Mesendoderm (in vitro differentiated cells): Measurements from ENCODE around the gene RREB1.

Experiments used
- DNase-seq: peaks from one replicate; pipeline ENCODE4 v3.0.0; 2013
- H2AK5ac ChIP-seq: 2 replicates; pipeline ENCODE4 v1.6.1; 2013; ENCODE audit warnings: low read length, inconsistent platforms
- H2BK120ac ChIP-seq: 2 replicates; pipeline ENCODE4 v1.6.1; 2013; ENCODE audit warnings: low read depth, mild to moderate bottlenecking, low read length, moderate library complexity, mixed read lengths
- H2BK15ac ChIP-seq: replicated peaks from 2 replicates; pipeline ENCODE4 v1.6.1; 2013; ENCODE audit warnings: low read depth, mild to moderate bottlenecking, moderate library complexity
- H2BK5ac ChIP-seq: 2 replicates; pipeline ENCODE4 v1.6.1; 2013; ENCODE audit warnings: low read length, inconsistent platforms
- H3K18ac ChIP-seq: 2 replicates; pipeline ENCODE4 v1.6.1; 2013; ENCODE audit warnings: mild to moderate bottlenecking, low read length, mixed read lengths
- H3K23ac ChIP-seq: one replicate; pipeline ENCODE4 v1.6.1; 2013; ENCODE audit warnings: low read length
- H3K27ac ChIP-seq: 2 replicates; pipeline ENCODE4 v1.5.1; 2013; ENCODE audit warnings: low read depth, mild to moderate bottlenecking, inconsistent platforms, low read length, moderate library complexity
- H3K27me3 ChIP-seq: 2 replicates; pipeline ENCODE4 v1.6.1; 2013; ENCODE audit warnings: low read length, control low read depth, mild to moderate bottlenecking, inconsistent platforms; ENCODE audit not compliant: insufficient read depth, poor library complexity
- H3K36me3 ChIP-seq: 2 replicates; pipeline ENCODE4 v1.6.1; 2013; ENCODE audit warnings: low read length, inconsistent platforms; ENCODE audit not compliant: control insufficient read depth, insufficient read depth
- H3K4ac ChIP-seq: one replicate; pipeline ENCODE4 v1.6.1; 2013; ENCODE audit warnings: low read depth, mild to moderate bottlenecking, low read length, moderate library complexity
- H3K4me1 ChIP-seq: 2 replicates; pipeline ENCODE4 v1.6.1; 2013; ENCODE audit warnings: low read depth, low read length, inconsistent platforms; ENCODE audit not compliant: control insufficient read depth
- H3K4me2 ChIP-seq: 2 replicates; pipeline ENCODE4 v1.6.1; 2013; ENCODE audit warnings: low read length
- H3K4me3 ChIP-seq: 2 replicates; pipeline ENCODE4 v1.5.1; 2013; ENCODE audit warnings: mild to moderate bottlenecking, low read length
- H3K56ac ChIP-seq: one replicate; pipeline ENCODE4 v1.6.1; 2013; ENCODE audit warnings: low read length
- H3K79me1 ChIP-seq: 2 replicates; pipeline ENCODE4 v1.6.1; 2013; ENCODE audit warnings: low read length, inconsistent platforms
- H3K79me2 ChIP-seq: 2 replicates; pipeline ENCODE4 v1.6.1; 2013; ENCODE audit warnings: mild to moderate bottlenecking, low read length; ENCODE audit not compliant: control insufficient read depth, insufficient read depth
- H3K9ac ChIP-seq: 2 replicates; pipeline ENCODE4 v1.6.1; 2013; ENCODE audit warnings: low read length, inconsistent platforms
- H4K5ac ChIP-seq: one replicate; pipeline ENCODE4 v1.6.1; 2013; ENCODE audit warnings: low read length
- H4K8ac ChIP-seq: one replicate; pipeline ENCODE4 v1.6.1; 2013; ENCODE audit warnings: low read depth, mild to moderate bottlenecking, control low read depth, low read length, moderate library complexity
- WGBS: extraction: QIAGEN DNeasy Blood & Tissue Kit; methylation state at CpG from one replicate; pipeline ENCODE4 v1.1.7; 2013; ENCODE audit warnings: low lambda C conversion rate, missing lambda C conversion rate; ENCODE audit not compliant: insufficient coverage; ENCODE audit errors: extremely low coverage; 5-methylcytosine and 5-hydroxymethylcytosine counted together

Gene RREB1

DNA sequence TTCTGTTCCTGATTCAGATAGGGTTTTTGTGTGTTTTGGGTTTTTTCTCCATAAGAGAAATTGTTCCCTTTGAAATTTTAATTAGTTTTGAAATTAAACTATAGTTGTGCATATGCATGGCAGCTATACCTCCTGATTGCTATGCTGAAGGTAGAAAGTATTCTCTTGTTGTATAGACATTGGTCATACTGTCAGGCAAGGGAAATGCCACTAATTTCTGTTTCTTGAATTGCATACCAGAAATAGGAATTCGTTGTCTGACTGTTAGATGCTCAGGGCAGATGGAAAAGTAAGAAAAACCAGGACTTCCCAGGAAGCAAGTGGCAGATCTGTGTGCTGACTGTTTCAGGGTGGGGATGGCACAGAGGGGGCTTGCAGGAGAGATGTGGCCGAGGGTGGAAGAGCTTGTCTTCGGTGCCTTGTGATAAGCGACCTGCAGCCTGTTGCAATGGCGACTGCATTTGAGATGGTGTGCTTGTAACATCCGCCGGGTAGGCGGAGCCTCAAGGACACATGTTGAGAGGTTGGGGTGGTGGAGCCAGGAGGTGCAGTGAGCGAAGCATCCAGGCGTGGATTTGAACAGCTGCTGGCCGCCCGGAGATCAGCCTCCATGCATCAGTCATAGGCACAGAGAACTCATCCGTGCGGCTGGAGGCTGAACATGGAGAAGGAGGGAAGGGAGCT lies 42.8 kb downstream of the RREB1 start:
- peak; percentile 81 for DNase-seq
- Histone ChIP-seq H3K4ac (no peak overlapping the region), H3K56ac (peak overlapping the region; percentile 6), H3K9ac (peak overlapping the region; percentile 1), H3K36me3 (no peaks in the 10 kb centered on the region), H3K79me1 (peaks cover 12% of the 10 kb centered on the region), H3K4me3 (no peak overlapping the region), H3K4me2 (no peak overlapping the region), H4K5ac (no peak overlapping the region), H2BK5ac (no peak overlapping the region), H2BK15ac (no peak overlapping the region), H3K27ac (no peak overlapping the region), H3K23ac (no peak overlapping the region), H2BK120ac (no peak overlapping the region), H4K8ac (no peak overlapping the region), H3K4me1 (peaks cover 17% of the 10 kb centered on the region), H3K18ac (no peak overlapping the region), H2AK5ac (no peak overlapping the region), H3K79me2 (peaks cover 49% of the 10 kb centered on the region), H3K27me3 (no peaks in the 10 kb centered on the region)
- no CpG with 5 or more reads among the region's 14 CpGs for WGBS

DNA sequence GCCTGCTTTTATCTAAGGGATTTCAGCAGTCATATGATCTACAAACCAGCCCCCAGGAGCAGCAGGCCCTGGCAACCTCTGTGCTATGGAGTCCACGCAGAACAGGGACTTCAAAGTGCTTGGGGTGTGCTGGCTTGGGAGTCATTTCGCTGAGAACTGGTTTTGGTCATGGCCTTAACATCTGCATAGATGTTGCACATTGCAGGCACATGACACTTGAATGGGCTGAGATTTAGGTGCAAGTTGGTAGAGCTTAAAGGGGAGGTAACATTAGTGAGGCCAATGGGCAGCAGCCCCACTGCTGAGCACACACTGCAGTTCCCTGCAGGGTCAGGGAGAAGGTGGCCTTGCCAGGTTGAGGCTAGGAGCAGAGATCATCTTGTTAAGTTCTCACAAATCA lies 43.6 kb downstream of the RREB1 start:
- Histone ChIP-seq H4K5ac (no peak overlapping the region), H3K9ac (no peak overlapping the region), H4K8ac (no peak overlapping the region), H3K56ac (no peak overlapping the region), H2AK5ac (no peak overlapping the region), H3K27me3 (no peaks in the 10 kb centered on the region), H3K4me3 (no peak overlapping the region), H3K36me3 (no peaks in the 10 kb centered on the region), H3K4me1 (peaks cover 15% of the 10 kb centered on the region), H3K27ac (no peak overlapping the region), H3K4ac (no peak overlapping the region), H3K4me2 (no peak overlapping the region), H3K23ac (no peak overlapping the region), H3K79me2 (peaks cover 45% of the 10 kb centered on the region), H3K79me1 (peaks cover 10% of the 10 kb centered on the region), H2BK15ac (no peak overlapping the region), H3K18ac (no peak overlapping the region), H2BK5ac (no peak overlapping the region), H2BK120ac (no peak overlapping the region)
- no peak for DNase-seq
- no CpG with 5 or more reads among the region's 2 CpGs for WGBS

- Histone ChIP-seq H2AK5ac (no peak overlapping the region), H3K4me3 (no peak overlapping the region), H3K79me2 (peaks cover 41% of the 10 kb centered on the region), H2BK5ac (no peak overlapping the region), H3K27ac (no peak overlapping the region), H3K9ac (no peak overlapping the region), H4K5ac (no peak overlapping the region), H3K23ac (no peak overlapping the region), H2BK15ac (no peak overlapping the region), H3K79me1 (peaks cover 8% of the 10 kb centered on the region), H3K56ac (peak overlapping the region; percentile 17), H4K8ac (no peak overlapping the region), H3K4ac (no peak overlapping the region), H3K4me1 (peaks cover 9% of the 10 kb centered on the region), H2BK120ac (no peak overlapping the region), H3K18ac (peak overlapping the region; percentile 16), H3K36me3 (no peaks in the 10 kb centered on the region), H3K4me2 (no peak overlapping the region), H3K27me3 (no peaks in the 10 kb centered on the region)
- DNase-seq, result peak; percentile 70
These were observed 44.7 kb downstream of the RREB1 start for GRCh38 chr6:7152462-7152861.

- no peak overlapping the region for H2AK5ac ChIP-seq
- H4K8ac ChIP-seq, result no peak overlapping the region
- WGBS, result no CpG with 5 or more reads among the region's 2 CpGs
- H3K27ac ChIP-seq, result no peak overlapping the region
- no peak overlapping the region for H3K4ac ChIP-seq
- H3K4me3 ChIP-seq, result no peak overlapping the region
- peaks cover 36% of the 10 kb centered on the region for H3K79me2 ChIP-seq
- H3K56ac ChIP-seq, result no peak overlapping the region
- H2BK120ac ChIP-seq, result no peak overlapping the region
- no peak overlapping the region for H3K4me2 ChIP-seq
- peaks cover 9% of the 10 kb centered on the region for H3K4me1 ChIP-seq
- H3K79me1 ChIP-seq, result peaks cover 9% of the 10 kb centered on the region
- no peak overlapping the region for H3K18ac ChIP-seq
- H4K5ac ChIP-seq, result no peak overlapping the region
- no peak overlapping the region for H2BK15ac ChIP-seq
- H3K23ac ChIP-seq, result no peak overlapping the region
- no peaks in the 10 kb centered on the region for H3K36me3 ChIP-seq
- no peak overlapping the region for H2BK5ac ChIP-seq
- no peak for DNase-seq
- H3K9ac ChIP-seq, result no peak overlapping the region
- no peaks in the 10 kb centered on the region for H3K27me3 ChIP-seq
These were observed 46.0 kb downstream of the RREB1 start for GRCh38 chr6:7153789-7154188.

- no peak overlapping the region for H2BK5ac ChIP-seq
- H3K27ac ChIP-seq, result no peak overlapping the region
- peaks cover 39% of the 10 kb centered on the region for H3K79me2 ChIP-seq
- peaks cover 9% of the 10 kb centered on the region for H3K4me1 ChIP-seq
- no peak overlapping the region for H3K56ac ChIP-seq
- H4K8ac ChIP-seq, result no peak overlapping the region
- H3K36me3 ChIP-seq, result no peaks in the 10 kb centered on the region
- H3K4me2 ChIP-seq, result no peak overlapping the region
- no peak overlapping the region for H3K4me3 ChIP-seq
- H3K23ac ChIP-seq, result no peak overlapping the region
- H2AK5ac ChIP-seq, result no peak overlapping the region
- no peaks in the 10 kb centered on the region for H3K27me3 ChIP-seq
- H4K5ac ChIP-seq, result no peak overlapping the region
- H3K4ac ChIP-seq, result no peak overlapping the region
- peaks cover 15% of the 10 kb centered on the region for H3K79me1 ChIP-seq
- no CpG with 5 or more reads among the region's 13 CpGs for WGBS
- no peak overlapping the region for H3K9ac ChIP-seq
- H2BK120ac ChIP-seq, result no peak overlapping the region
- H2BK15ac ChIP-seq, result no peak overlapping the region
- no peak for DNase-seq
- no peak overlapping the region for H3K18ac ChIP-seq
These were observed 46.8 kb downstream of the RREB1 start for GRCh38 chr6:7154341-7155139.
